GM12891 (cell line): ENCODE results near the gene ADCY2.

Experiments used
- POLR2A ChIP-seq: IDR thresholded peaks from 2 replicates; pipeline ENCODE4 v1.6.1; 2011; ENCODE audit warnings: low read depth, low read length, control low read depth
- POLR2AphosphoS5 ChIP-seq: IDR thresholded peaks from 2 replicates; pipeline ENCODE4 v1.6.1; 2011; ENCODE audit warnings: low read depth, low read length, control low read depth
- TAF1 ChIP-seq: IDR thresholded peaks from 2 replicates; pipeline ENCODE4 v1.6.1; 2011; ENCODE audit warnings: low read depth, low read length, control low read depth

- TF ChIP-seq TAF1 (no peak), POLR2AphosphoS5 (no peak), POLR2A (no peak)
These were observed 3.9 kb upstream of the ADCY2 start for GRCh38 chr5:7391814-7392692.
